Loucy (cell line): ENCODE results near the gene ZBTB3.

Experiments used
- H2AFZ ChIP-seq: fragments of 200-600 bp; sonication (generic); 2 replicates; pipeline ENCODE4 v1.6.0; 2016; ENCODE audit warnings: antibody characterized with exemption, mild to moderate bottlenecking, low read length, moderate library complexity
- H3F3A ChIP-seq: fragments of 200-600 bp; 2 replicates; pipeline ENCODE4 v1.6.0; 2016; ENCODE audit warnings: antibody characterized with exemption, low read depth, mild to moderate bottlenecking
- H3K27me3 ChIP-seq: fragments of 200-600 bp; sonication (generic); 2 replicates; pipeline ENCODE4 v1.6.1; 2014; ENCODE audit warnings: low read length, mild to moderate bottlenecking; ENCODE audit not compliant: insufficient read depth, poor library complexity, severe bottlenecking
- H3K36me3 ChIP-seq: fragments of 200-600 bp; sonication (generic); 2 replicates; pipeline ENCODE4 v1.6.1; 2016; ENCODE audit warnings: low read length; ENCODE audit not compliant: insufficient read depth
- H3K4me1 ChIP-seq: fragments of 200-600 bp; sonication (generic); 2 replicates; pipeline ENCODE4 v1.5.1; 2014; ENCODE audit warnings: low read length, mild to moderate bottlenecking; ENCODE audit not compliant: insufficient read depth, poor library complexity, severe bottlenecking
- H3K4me2 ChIP-seq: fragments of 200-600 bp; sonication (generic); 2 replicates; pipeline ENCODE4 v1.6.0; 2014; ENCODE audit warnings: antibody characterized with exemption, low read length, low read depth, mild to moderate bottlenecking; ENCODE audit not compliant: poor library complexity, severe bottlenecking
- H3K4me3 ChIP-seq: fragments of 200-600 bp; sonication (generic); 2 replicates; pipeline ENCODE4 v1.5.1; 2014; ENCODE audit warnings: low read length, mild to moderate bottlenecking, mixed read lengths; ENCODE audit not compliant: poor library complexity, severe bottlenecking
- H3K79me2 ChIP-seq: fragments of 200-600 bp; sonication (generic); 2 replicates; pipeline ENCODE4 v1.6.1; 2014; ENCODE audit warnings: low read length; ENCODE audit not compliant: insufficient read depth
- H3K9ac ChIP-seq: fragments of 200-600 bp; sonication (generic); 2 replicates; pipeline ENCODE4 v1.6.0; 2014; ENCODE audit warnings: mild to moderate bottlenecking, low read depth, low read length, moderate library complexity; ENCODE audit not compliant: poor library complexity, severe bottlenecking
- H3K9me2 ChIP-seq: fragments of 200-600 bp; sonication (generic); replicated peaks from 2 replicates; pipeline ENCODE4 v1.6.1; 2016; ENCODE audit warnings: low read depth, low read length, mixed read lengths
- H3K9me3 ChIP-seq: fragments of 200-600 bp; sonication (generic); 2 replicates; pipeline ENCODE4 v1.6.1; 2014; ENCODE audit warnings: mild to moderate bottlenecking, antibody characterized with exemption, low read length, low read depth; ENCODE audit not compliant: insufficient read depth
- H4K20me1 ChIP-seq: fragments of 200-600 bp; sonication (generic); 2 replicates; pipeline ENCODE4 v1.6.0; 2014; ENCODE audit warnings: antibody characterized with exemption, low read length, mild to moderate bottlenecking; ENCODE audit not compliant: insufficient read depth, poor library complexity, severe bottlenecking
- CTCF ChIP-seq: fragments of 200-600 bp; sonication (generic); conservative IDR thresholded peaks from 2 replicates; pipeline ENCODE4 v1.5.1; 2014; ENCODE audit warnings: mild to moderate bottlenecking, antibody characterized with exemption, low read length
- EZH2phosphoT487 ChIP-seq: fragments of 200-600 bp; IDR thresholded peaks from 2 replicates; pipeline ENCODE4 v1.6.1; 2018; ENCODE audit warnings: antibody characterized with exemption, mild to moderate bottlenecking, moderate library complexity, borderline replicate concordance

ZBTB3 gene

GRCh38 chr11:62778441-62778840, 24.5 kb upstream of the ZBTB3 start:
- TF ChIP-seq EZH2phosphoT487 (no peak), CTCF (no peak)
- Histone ChIP-seq H4K20me1 (no peaks in the 10 kb centered on the region), H3K4me2 (no peak overlapping the region), H3K27me3 (no peaks in the 10 kb centered on the region), H3K9me2 (no peaks in the 10 kb centered on the region), H3K9me3 (no peaks in the 10 kb centered on the region), H3F3A (no peaks in the 10 kb centered on the region), H2AFZ (no peak overlapping the region), H3K4me1 (no peaks in the 10 kb centered on the region), H3K4me3 (no peak overlapping the region), H3K9ac (no peak overlapping the region), H3K79me2 (no peaks in the 10 kb centered on the region), H3K36me3 (peaks cover 14% of the 10 kb centered on the region; the same call in 1 of the 2 replicates)

GRCh38 chr11:62777389-62777788, 23.4 kb upstream of the ZBTB3 start:
- Histone ChIP-seq H3K9me3 (no peaks in the 10 kb centered on the region), H4K20me1 (no peaks in the 10 kb centered on the region), H3K27me3 (no peaks in the 10 kb centered on the region), H2AFZ (no peak overlapping the region), H3K9me2 (no peaks in the 10 kb centered on the region), H3K79me2 (0 out of 2 replicates have a peak, but pooled peaks cover under 1% of the 10 kb centered on the region), H3K36me3 (peaks cover 14% of the 10 kb centered on the region; the same call in 1 of the 2 replicates), H3K4me2 (no peak overlapping the region), H3F3A (no peaks in the 10 kb centered on the region), H3K9ac (no peak overlapping the region), H3K4me3 (no peak overlapping the region), H3K4me1 (no peaks in the 10 kb centered on the region)
- TF ChIP-seq EZH2phosphoT487 (no peak), CTCF (no peak)

- Histone ChIP-seq H3K4me2 (no peak overlapping the region), H3K4me1 (peaks cover under 1% of the 10 kb centered on the region), H3F3A (0 out of 2 replicates have a peak, but pooled peaks cover 3% of the 10 kb centered on the region), H3K27me3 (no peaks in the 10 kb centered on the region), H4K20me1 (no peaks in the 10 kb centered on the region), H3K36me3 (peaks cover 14% of the 10 kb centered on the region; the same call in 1 of the 2 replicates), H3K9me3 (no peaks in the 10 kb centered on the region), H3K4me3 (no peak overlapping the region), H3K9me2 (no peaks in the 10 kb centered on the region), H2AFZ (no peak overlapping the region), H3K9ac (no peak overlapping the region), H3K79me2 (peaks cover 8% of the 10 kb centered on the region; the same call in 1 of the 2 replicates)
- no peak for TF ChIP-seq CTCF
- TF ChIP-seq EZH2phosphoT487: no peak
Measured at GRCh38 chr11:62775646-62776045, 21.7 kb upstream of the ZBTB3 start.
